ENCODE measurements around the gene KRT15. TPM values are rescaled to one million over a fixed set of nuclear protein-coding genes. Genes with fewer than 3 reads are reported as not detected.
A peak's percentile ranks its signal among the peaks of the same experiment; 100 is the strongest.
"Not testable (repeated sequence)": the region's sequence is repeated elsewhere in the genome, so short reads cannot be mapped to it uniquely, and the experiment has no call there.

Gene KRT15
- total RNA-seq, 1 donor from 2014 or later = 0.79 TPM

- DNase-seq (ENCODE audit: low read depth) (no peak), FAIRE-seq (no peak)
- no peaks in the 10 kb centered on the region for H3K27me3 ChIP-seq (ENCODE audit: insufficient read depth, low read length)
- H3K4me3 ChIP-seq (ENCODE audit: insufficient read depth, low read depth, low read length) = no peak overlapping the region
- H3K9ac ChIP-seq (ENCODE audit: low read length) = no peak overlapping the region
- no peak overlapping the region for H3K4me2 ChIP-seq (ENCODE audit: low read length)
- no peak overlapping the region for H3K27ac ChIP-seq (ENCODE audit: low read depth, low read length)
- no peaks in the 10 kb centered on the region for H4K20me1 ChIP-seq (ENCODE audit: insufficient read depth, low read length)
- H3K79me2 ChIP-seq (ENCODE audit: insufficient read depth, low read length) = no peaks in the 10 kb centered on the region
- Mint-ChIP-seq H3K4me1 (ENCODE audit: low read depth, unreplicated experiment) (peaks cover 26% of the 10 kb centered on the region), H3K9me3 (ENCODE audit: unreplicated experiment) (no peaks in the 10 kb centered on the region), H3K4me3 (ENCODE audit: unreplicated experiment) (no peak overlapping the region), H3K27me3 (ENCODE audit: low read depth, unreplicated experiment) (no peaks in the 10 kb centered on the region), H3K36me3 (ENCODE audit: low read depth, unreplicated experiment) (no peaks in the 10 kb centered on the region), H3K27ac (ENCODE audit: unreplicated experiment) (peak overlapping the region; percentile 27)
- H2AFZ ChIP-seq (ENCODE audit: low read depth, low read length) = no peak overlapping the region
- no peaks in the 10 kb centered on the region for H3K9me3 ChIP-seq (ENCODE audit: insufficient read depth, low read depth, low read length)
- H3K36me3 ChIP-seq (ENCODE audit: insufficient read depth, low read length) = no peaks in the 10 kb centered on the region
- TF ChIP-seq EZH2 (IDR thresholded peaks at IDR 0.05; ENCODE audit: insufficient read depth, low read length) (no peak), CTCF (IDR thresholded peaks at IDR 0.05; ENCODE audit: insufficient read depth, low read depth, low read length) (no peak)
- H3K4me1 ChIP-seq (ENCODE audit: insufficient read depth, low read length) = peaks cover 27% of the 10 kb centered on the region
Measured at GRCh38 chr17:41544491-41544892, 25.8 kb upstream of the KRT15 start.

- FAIRE-seq; H3K4me2 ChIP-seq (ENCODE audit: low read length): not testable (repeated sequence)
- peaks cover 27% of the 10 kb centered on the region for H3K4me1 Mint-ChIP-seq (ENCODE audit: low read depth, unreplicated experiment)
Measured at GRCh38 chr17:41542786-41543185, 24.1 kb upstream of the KRT15 start.

GRCh38 chr17:41542357-41542756 is 23.7 kb upstream of the KRT15 start:
- H3K27me3 ChIP-seq (ENCODE audit: insufficient read depth, low read length) = no peaks in the 10 kb centered on the region
- H2AFZ ChIP-seq (ENCODE audit: low read depth, low read length) = no peak overlapping the region
- peaks cover 2% of the 10 kb centered on the region for H3K36me3 Mint-ChIP-seq (ENCODE audit: low read depth, unreplicated experiment)
- no peaks in the 10 kb centered on the region for H3K9me3 ChIP-seq (ENCODE audit: insufficient read depth, low read depth, low read length)
- peaks cover under 1% of the 10 kb centered on the region for H3K27me3 Mint-ChIP-seq (ENCODE audit: low read depth, unreplicated experiment)
- TF ChIP-seq CTCF (IDR thresholded peaks at IDR 0.05; ENCODE audit: insufficient read depth, low read depth, low read length) (no peak), EZH2 (IDR thresholded peaks at IDR 0.05; ENCODE audit: insufficient read depth, low read length) (no peak)
- H3K9me3 Mint-ChIP-seq (ENCODE audit: unreplicated experiment) = no peaks in the 10 kb centered on the region
- no peak overlapping the region for H3K27ac ChIP-seq (ENCODE audit: low read depth, low read length)
- H3K36me3 ChIP-seq (ENCODE audit: insufficient read depth, low read length) = no peaks in the 10 kb centered on the region
- no peaks in the 10 kb centered on the region for H4K20me1 ChIP-seq (ENCODE audit: insufficient read depth, low read length)
- DNase-seq (ENCODE audit: low read depth) (no peak), FAIRE-seq (no peak)
- H3K4me1 ChIP-seq (ENCODE audit: insufficient read depth, low read length) = peaks cover 18% of the 10 kb centered on the region
- no peak overlapping the region for H3K4me3 Mint-ChIP-seq (ENCODE audit: unreplicated experiment)
- no peak overlapping the region for H3K4me3 ChIP-seq (ENCODE audit: insufficient read depth, low read depth, low read length)
- H3K9ac ChIP-seq (ENCODE audit: low read length) = no peak overlapping the region
- no peak overlapping the region for H3K27ac Mint-ChIP-seq (ENCODE audit: unreplicated experiment)
- peaks cover 24% of the 10 kb centered on the region for H3K4me1 Mint-ChIP-seq (ENCODE audit: low read depth, unreplicated experiment)
- H3K79me2 ChIP-seq (ENCODE audit: insufficient read depth, low read length) = no peaks in the 10 kb centered on the region
- H3K4me2 ChIP-seq (ENCODE audit: low read length) = no peak overlapping the region

More at GRCh38 chr17:41542786-41543185, 24.1 kb upstream of the KRT15 start:
- not testable (repeated sequence) for H3K27me3 ChIP-seq (ENCODE audit: insufficient read depth, low read length); H3K27ac Mint-ChIP-seq (ENCODE audit: unreplicated experiment); DNase-seq (ENCODE audit: low read depth); H3K36me3 ChIP-seq (ENCODE audit: insufficient read depth, low read length); H3K9me3 ChIP-seq (ENCODE audit: insufficient read depth, low read depth, low read length); H3K79me2 ChIP-seq (ENCODE audit: insufficient read depth, low read length); H3K4me3 ChIP-seq (ENCODE audit: insufficient read depth, low read depth, low read length); H3K9me3 Mint-ChIP-seq (ENCODE audit: unreplicated experiment); H3K9ac ChIP-seq (ENCODE audit: low read length); H2AFZ ChIP-seq (ENCODE audit: low read depth, low read length); H3K36me3 Mint-ChIP-seq (ENCODE audit: low read depth, unreplicated experiment); H3K4me3 Mint-ChIP-seq (ENCODE audit: unreplicated experiment); H3K27me3 Mint-ChIP-seq (ENCODE audit: low read depth, unreplicated experiment); H4K20me1 ChIP-seq (ENCODE audit: insufficient read depth, low read length); H3K27ac ChIP-seq (ENCODE audit: low read depth, low read length)
- H3K4me1 ChIP-seq (ENCODE audit: insufficient read depth, low read length) = peaks cover 22% of the 10 kb centered on the region

All from astrocyte (in vitro differentiated cells and primary cell).